Measurements from ENCODE around the gene RPL36AL. TPM values are rescaled to one million over a fixed set of nuclear protein-coding genes. Genes with fewer than 3 reads are reported as not detected.

Gene RPL36AL
- total RNA-seq, 1 experiment from 2014 or later = 181 TPM

DNA sequence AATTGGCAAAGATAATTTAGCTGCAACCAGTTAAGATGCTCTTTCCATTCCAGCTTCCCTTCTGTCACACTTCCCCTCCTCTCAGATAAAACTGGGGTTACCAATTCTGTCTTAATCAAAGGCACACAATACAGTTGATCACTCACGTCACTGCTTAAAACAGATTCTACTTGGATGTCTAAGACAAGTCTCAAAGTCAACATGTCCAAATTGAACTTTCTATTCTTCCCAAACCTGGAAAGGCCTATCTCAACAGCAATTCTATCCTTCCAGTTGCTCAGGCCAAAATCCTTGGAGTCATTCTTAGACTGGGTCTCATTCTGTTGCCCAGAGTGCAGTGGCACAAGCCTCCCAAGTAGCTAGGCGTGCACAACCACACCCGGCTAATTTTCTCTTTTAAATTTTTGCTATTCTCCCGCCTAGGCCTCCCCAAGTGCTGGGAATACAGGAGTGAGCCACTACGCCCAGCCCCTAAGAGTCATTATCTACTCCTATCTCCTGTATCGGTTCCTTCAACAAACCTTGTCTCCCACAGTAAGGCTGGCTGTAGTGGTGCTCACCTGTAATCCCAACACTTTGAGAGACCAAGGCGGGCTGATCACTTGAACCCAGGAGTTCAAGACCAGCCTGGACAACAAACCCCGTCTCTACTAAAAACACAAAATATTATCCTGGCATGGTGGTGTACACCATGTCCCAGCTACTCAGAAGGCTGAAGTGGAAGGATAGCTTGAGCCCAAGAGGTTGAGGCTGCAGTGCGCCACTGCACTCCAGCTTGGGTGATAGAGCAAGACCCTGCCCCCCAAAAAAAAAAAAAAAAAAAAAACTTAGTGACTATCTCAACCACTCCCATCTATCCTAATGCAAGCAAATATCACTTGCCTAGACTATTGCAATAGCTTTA lies 39.0 kb downstream of the RPL36AL start:
- peaks cover 21% of the 10 kb centered on the region for H3K4me1 Mint-ChIP-seq (ENCODE audit: low read depth, unreplicated experiment)
- TF ChIP-seq, protein P1, sequence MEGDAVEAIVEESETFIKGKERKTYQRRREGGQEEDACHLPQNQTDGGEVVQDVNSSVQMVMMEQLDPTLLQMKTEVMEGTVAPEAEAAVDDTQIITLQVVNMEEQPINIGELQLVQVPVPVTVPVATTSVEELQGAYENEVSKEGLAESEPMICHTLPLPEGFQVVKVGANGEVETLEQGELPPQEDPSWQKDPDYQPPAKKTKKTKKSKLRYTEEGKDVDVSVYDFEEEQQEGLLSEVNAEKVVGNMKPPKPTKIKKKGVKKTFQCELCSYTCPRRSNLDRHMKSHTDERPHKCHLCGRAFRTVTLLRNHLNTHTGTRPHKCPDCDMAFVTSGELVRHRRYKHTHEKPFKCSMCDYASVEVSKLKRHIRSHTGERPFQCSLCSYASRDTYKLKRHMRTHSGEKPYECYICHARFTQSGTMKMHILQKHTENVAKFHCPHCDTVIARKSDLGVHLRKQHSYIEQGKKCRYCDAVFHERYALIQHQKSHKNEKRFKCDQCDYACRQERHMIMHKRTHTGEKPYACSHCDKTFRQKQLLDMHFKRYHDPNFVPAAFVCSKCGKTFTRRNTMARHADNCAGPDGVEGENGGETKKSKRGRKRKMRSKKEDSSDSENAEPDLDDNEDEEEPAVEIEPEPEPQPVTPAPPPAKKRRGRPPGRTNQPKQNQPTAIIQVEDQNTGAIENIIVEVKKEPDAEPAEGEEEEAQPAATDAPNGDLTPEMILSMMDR (IDR thresholded peaks at IDR 0.05; ENCODE audit: insufficient read depth in 1 of 2, low read depth in 1 of 2, low read length in 1 of 2, severe bottlenecking in 1 of 2, unreplicated experiment in 1 of 2) = no peak
- H3K27ac Mint-ChIP-seq (ENCODE audit: unreplicated experiment) = peak overlapping the region; percentile 60
- intact Hi-C loops (cut with micrococcal nuclease; ENCODE audit: unreplicated experiment) = no loop called here
- CTCF ChIA-PET = interaction anchor here (0.7 kb wide), 1 partner anchor 378 kb away, joined by 9 read pairs; no protein-coding TSS in a partner anchor
- no peak for DNase-seq
- no TSS peak for BruUV-seq (replicated peaks)
- no peaks in the 10 kb centered on the region for H3K9me3 Mint-ChIP-seq (ENCODE audit: unreplicated experiment)
- peaks cover 10% of the 10 kb centered on the region for H3K4me1 ChIP-seq
- peaks cover 91% of the 10 kb centered on the region for H3K36me3 Mint-ChIP-seq (ENCODE audit: insufficient read depth, unreplicated experiment)
- no peaks in the 10 kb centered on the region for H3K27me3 Mint-ChIP-seq (ENCODE audit: insufficient read depth, unreplicated experiment)
- H3K36me3 ChIP-seq (ENCODE audit: control insufficient read depth, insufficient read depth, low read length) = peaks cover 3% of the 10 kb centered on the region
- peak overlapping the region; percentile 46 for H3K4me3 Mint-ChIP-seq (ENCODE audit: unreplicated experiment)
- no peaks in the 10 kb centered on the region for H3K27me3 ChIP-seq (replicated peaks; ENCODE audit: control insufficient read depth, insufficient read depth, low read length)
- POLR2A ChIA-PET = interaction anchor here (0.6 kb wide), 1 partner anchor 370 kb away, joined by 6 read pairs; no protein-coding TSS in a partner anchor
- no peak overlapping the region for H3K4me3 ChIP-seq (ENCODE audit: low read depth, low read length)
- no peaks in the 10 kb centered on the region for H3K9me3 ChIP-seq

DNA sequence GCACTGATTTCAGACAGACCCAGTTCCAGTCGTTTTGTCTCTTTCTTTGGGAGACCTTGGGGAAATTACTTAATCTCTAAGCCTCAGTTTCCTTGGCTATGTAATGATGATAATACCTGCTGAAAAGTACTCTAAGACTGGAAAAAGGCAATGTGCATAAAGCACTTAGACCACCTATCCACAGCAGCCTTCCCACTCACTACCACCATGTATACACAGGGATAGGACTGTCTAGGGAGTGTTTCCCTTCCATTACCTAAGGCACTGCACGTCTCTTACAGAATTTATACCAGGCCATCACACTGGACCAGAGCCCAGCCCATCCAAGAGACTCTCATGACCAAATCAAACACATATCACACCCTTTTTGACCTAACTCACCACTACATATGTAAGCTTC lies 40.6 kb downstream of the RPL36AL start:
- POLR2A ChIA-PET = interaction anchor here (0.8 kb wide), 1 partner anchor 54 kb away, joined by 4 read pairs; no protein-coding TSS in a partner anchor
- H3K4me1 ChIP-seq = peaks cover 10% of the 10 kb centered on the region
- intact Hi-C loops (cut with micrococcal nuclease; ENCODE audit: unreplicated experiment) = no loop called here
- Mint-ChIP-seq H3K36me3 (ENCODE audit: insufficient read depth, unreplicated experiment) (peaks cover 86% of the 10 kb centered on the region), H3K9me3 (ENCODE audit: unreplicated experiment) (no peaks in the 10 kb centered on the region), H3K4me1 (ENCODE audit: low read depth, unreplicated experiment) (peaks cover 21% of the 10 kb centered on the region), H3K27me3 (ENCODE audit: insufficient read depth, unreplicated experiment) (no peaks in the 10 kb centered on the region), H3K4me3 (ENCODE audit: unreplicated experiment) (no peak overlapping the region), H3K27ac (ENCODE audit: unreplicated experiment) (no peak overlapping the region)
- H3K4me3 ChIP-seq (ENCODE audit: low read depth, low read length) = no peak overlapping the region
- TF ChIP-seq, protein P1 (IDR thresholded peaks at IDR 0.05; ENCODE audit: insufficient read depth in 1 of 2, low read depth in 1 of 2, low read length in 1 of 2, severe bottlenecking in 1 of 2, unreplicated experiment in 1 of 2) = no peak
- CTCF ChIA-PET = interaction anchor here (0.8 kb wide), 1 partner anchor 118 kb away, joined by 3 read pairs; no protein-coding TSS in a partner anchor
- no TSS peak for BruUV-seq (replicated peaks)
- no peak for DNase-seq
- H3K9me3 ChIP-seq = no peaks in the 10 kb centered on the region
- H3K36me3 ChIP-seq (ENCODE audit: control insufficient read depth, insufficient read depth, low read length) = peaks cover 3% of the 10 kb centered on the region
- no peaks in the 10 kb centered on the region for H3K27me3 ChIP-seq (replicated peaks; ENCODE audit: control insufficient read depth, insufficient read depth, low read length)

DNA sequence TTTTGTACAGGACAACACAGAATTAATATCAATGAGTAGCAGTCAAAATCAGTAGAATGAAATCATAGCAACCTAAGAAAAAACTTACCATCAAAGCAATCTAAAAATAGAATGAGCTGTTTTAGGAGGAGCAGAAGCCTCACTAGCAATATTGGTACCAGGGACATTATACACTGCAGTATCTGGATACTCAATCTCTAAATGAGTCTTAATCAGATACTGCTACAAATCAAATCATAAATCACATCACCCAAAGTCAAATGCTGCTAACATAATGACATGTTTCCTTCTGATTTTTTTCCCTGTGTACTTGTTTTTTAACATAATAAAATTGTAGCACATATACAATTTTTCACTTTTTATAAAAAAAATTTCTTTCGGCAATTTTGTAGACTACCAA lies 42.3 kb downstream of the RPL36AL start:
- POLR2A ChIA-PET = interaction anchor here (0.6 kb wide), 1 partner anchor 557 kb away, joined by 4 read pairs; no protein-coding TSS in a partner anchor
- H3K36me3 Mint-ChIP-seq (ENCODE audit: insufficient read depth, unreplicated experiment) = peaks cover 79% of the 10 kb centered on the region
- no TSS peak for BruUV-seq (replicated peaks)

More for the DNA sequence above, 42.3 kb downstream of the RPL36AL start:
- H3K4me1 Mint-ChIP-seq (ENCODE audit: low read depth, unreplicated experiment) = peaks cover 21% of the 10 kb centered on the region
- no peak overlapping the region for H3K27ac Mint-ChIP-seq (ENCODE audit: unreplicated experiment)
- no peaks in the 10 kb centered on the region for H3K27me3 ChIP-seq (replicated peaks; ENCODE audit: control insufficient read depth, insufficient read depth, low read length)
- H3K27me3 Mint-ChIP-seq (ENCODE audit: insufficient read depth, unreplicated experiment) = no peaks in the 10 kb centered on the region
- intact Hi-C loops (cut with micrococcal nuclease; ENCODE audit: unreplicated experiment) = no loop called here
- H3K4me3 ChIP-seq (ENCODE audit: low read depth, low read length) = no peak overlapping the region
- TF ChIP-seq, protein P1 (IDR thresholded peaks at IDR 0.05; ENCODE audit: insufficient read depth in 1 of 2, low read depth in 1 of 2, low read length in 1 of 2, severe bottlenecking in 1 of 2, unreplicated experiment in 1 of 2) = no peak
- H3K4me3 Mint-ChIP-seq (ENCODE audit: unreplicated experiment) = no peak overlapping the region
- no peaks in the 10 kb centered on the region for H3K9me3 ChIP-seq
- no peaks in the 10 kb centered on the region for H3K4me1 ChIP-seq
- CTCF ChIA-PET = no interaction called here
- H3K36me3 ChIP-seq (ENCODE audit: control insufficient read depth, insufficient read depth, low read length) = peaks cover 3% of the 10 kb centered on the region
- peaks cover 2% of the 10 kb centered on the region for H3K9me3 Mint-ChIP-seq (ENCODE audit: unreplicated experiment)
- no peak for DNase-seq
